GM12801 (cell line): ENCODE data around the gene ABHD16A.

ENCODE experiments used
- TF ChIP-seq, protein P1 (sequence below): IDR thresholded peaks from one replicate; pipeline ENCODE4 v1.5.1; 2011; ENCODE audit warnings: control low read depth; ENCODE audit not compliant: insufficient read length; ENCODE audit errors: extremely low read depth

ABHD16A gene

DNA sequence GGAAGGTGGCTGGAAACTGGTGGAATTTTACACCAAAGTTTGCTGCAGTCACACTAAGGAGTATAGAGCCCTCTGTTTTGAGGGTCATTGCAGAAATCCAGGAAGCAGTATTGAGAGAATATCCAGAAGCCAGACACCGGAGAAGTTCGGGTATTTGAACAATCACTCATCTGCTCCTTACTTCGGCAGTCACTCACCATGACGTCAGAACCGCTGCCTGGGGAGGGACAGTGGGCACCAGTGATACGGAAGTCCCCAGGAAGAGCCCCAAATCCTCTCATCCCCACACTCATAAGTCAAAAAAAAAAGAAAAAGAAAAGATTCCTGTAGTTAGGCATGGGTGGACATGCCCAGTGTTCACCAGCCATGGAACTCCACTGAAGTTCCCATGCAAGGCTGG, 26.2 kb downstream of the ABHD16A start:
- TF ChIP-seq, protein P1, sequence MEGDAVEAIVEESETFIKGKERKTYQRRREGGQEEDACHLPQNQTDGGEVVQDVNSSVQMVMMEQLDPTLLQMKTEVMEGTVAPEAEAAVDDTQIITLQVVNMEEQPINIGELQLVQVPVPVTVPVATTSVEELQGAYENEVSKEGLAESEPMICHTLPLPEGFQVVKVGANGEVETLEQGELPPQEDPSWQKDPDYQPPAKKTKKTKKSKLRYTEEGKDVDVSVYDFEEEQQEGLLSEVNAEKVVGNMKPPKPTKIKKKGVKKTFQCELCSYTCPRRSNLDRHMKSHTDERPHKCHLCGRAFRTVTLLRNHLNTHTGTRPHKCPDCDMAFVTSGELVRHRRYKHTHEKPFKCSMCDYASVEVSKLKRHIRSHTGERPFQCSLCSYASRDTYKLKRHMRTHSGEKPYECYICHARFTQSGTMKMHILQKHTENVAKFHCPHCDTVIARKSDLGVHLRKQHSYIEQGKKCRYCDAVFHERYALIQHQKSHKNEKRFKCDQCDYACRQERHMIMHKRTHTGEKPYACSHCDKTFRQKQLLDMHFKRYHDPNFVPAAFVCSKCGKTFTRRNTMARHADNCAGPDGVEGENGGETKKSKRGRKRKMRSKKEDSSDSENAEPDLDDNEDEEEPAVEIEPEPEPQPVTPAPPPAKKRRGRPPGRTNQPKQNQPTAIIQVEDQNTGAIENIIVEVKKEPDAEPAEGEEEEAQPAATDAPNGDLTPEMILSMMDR: no peak

DNA sequence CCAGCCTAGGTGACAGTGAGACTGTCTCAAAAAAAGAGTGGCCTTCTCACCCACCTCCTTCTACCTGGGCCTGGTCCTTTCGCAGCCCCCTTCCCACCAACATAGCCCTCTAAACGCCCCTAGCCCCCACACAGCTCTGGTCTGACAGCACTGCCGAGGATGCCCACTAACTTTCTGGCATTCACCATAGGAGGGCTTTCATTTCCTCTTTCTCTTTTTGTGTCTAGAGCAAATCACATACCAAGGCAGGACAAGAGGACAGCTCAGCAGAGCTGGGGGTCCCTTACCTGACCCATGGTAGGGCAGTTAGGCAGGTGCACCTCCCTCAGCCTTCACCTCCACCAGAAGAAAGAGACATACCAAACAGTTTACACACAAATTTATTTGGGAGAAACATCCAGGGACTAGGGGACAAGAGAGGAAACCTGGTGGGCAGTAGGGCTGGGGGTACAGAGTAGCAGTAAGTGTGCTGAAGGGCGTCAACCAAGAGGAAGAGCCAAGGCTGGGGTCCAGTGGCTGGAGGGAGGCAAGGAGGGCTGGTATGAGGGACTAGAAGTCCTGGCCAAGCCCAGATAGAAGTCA, 26.7 kb downstream of the ABHD16A start:
- TF ChIP-seq, protein P1: no peak

DNA sequence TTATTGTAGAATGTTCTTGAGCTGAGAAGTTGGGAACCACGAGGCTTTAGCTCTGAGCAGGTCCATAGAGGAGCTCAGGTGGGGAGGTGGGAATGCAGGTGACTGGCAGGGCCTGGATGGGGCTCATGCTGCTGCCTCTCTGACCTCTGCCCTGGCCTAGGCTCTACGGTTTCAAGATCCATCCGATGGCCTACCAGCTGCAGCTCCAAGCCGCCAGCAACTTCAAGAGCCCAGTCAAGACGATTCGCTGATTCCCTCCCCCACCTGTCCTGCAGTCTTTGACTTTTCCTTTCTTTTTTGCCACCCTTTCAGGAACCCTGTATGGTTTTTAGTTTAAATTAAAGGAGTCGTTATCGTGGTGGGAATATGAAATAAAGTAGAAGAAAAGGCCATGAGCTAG, 33.4 kb downstream of the ABHD16A start, which contains the start of gene LY6G5B:
Gene LY6G5B, plus strand, starts transcription at position 301 of the 400 bp plus-strand sequence. CDS start 975 bp downstream, outside the sequence.
- TF ChIP-seq, protein P1: no peak

DNA sequence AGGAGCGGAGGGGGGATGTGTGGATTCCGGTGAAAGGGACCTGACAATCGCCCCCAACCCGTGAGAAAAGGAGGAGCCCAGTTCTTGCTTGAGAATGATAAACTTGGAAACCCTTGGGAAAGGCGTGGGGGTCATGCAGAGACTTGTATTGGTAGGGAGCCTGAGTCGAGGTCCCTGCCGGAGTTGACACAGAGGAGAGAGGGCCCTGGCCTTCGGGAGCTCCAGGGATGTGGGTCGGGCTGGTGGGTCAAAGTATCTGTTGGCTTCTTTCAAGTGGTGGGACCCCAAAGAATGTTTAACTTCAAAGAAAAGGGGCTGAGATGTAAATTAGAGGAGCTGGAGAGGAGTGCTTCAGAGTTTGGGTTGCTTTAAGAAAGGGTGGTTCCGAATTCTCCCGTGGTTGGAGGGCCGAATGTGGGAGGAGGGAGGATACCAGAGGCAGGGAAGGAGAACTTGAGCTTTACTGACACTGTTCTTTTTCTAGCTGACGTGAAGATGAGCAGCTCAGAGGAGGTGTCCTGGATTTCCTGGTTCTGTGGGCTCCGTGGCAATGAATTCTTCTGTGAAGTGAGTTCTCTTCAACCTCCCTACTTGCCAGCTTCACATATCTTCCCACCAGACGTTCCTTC, 36.7 kb downstream of the ABHD16A start:
- TF ChIP-seq, protein P1: no peak

DNA sequence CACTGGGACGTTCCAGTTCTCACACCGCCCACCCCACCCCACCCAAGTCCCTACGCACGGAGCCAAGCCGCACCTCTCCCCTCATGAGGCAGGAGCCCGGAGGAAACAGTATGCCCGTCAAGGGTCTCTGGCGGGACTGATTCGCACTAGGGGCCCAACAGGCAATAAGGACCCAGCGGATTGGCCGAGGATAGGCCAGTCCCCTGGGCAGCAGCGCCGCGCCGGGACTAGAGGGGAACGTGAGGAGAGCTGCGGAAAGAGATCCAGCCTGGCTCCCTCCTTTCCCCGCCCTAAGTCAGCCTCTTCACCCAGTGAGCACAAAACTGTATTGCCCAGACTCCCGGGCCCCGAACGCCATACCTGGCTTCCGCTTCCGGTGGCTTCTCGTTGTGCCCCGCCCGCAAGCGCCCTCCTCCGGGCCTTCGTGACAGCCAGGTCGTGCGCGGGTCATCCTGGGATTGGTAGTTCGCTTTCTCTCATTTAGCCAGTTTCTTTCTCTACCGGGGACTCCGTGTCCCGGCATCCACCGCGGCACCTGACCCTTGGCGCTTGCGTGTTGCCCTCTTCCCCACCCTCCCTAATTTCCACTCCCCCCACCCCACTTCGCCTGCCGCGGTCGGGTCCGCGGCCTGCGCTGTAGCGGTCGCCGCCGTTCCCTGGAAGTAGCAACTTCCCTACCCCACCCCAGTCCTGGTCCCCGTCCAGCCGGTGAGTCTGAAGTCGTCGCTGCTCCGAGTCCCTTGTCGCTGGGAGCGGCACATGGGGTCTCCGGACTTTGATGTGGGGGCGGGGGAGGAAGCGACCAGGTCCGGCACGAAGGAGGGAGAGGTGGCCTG, 37.4 kb downstream of the ABHD16A start, which contains the start of gene CSNK2B:
Gene CSNK2B, plus strand, starts transcription at position 580 of the 836 bp plus-strand sequence. CDS start 752 bp downstream, outside the sequence.
- TF ChIP-seq, protein P1: no peak

DNA sequence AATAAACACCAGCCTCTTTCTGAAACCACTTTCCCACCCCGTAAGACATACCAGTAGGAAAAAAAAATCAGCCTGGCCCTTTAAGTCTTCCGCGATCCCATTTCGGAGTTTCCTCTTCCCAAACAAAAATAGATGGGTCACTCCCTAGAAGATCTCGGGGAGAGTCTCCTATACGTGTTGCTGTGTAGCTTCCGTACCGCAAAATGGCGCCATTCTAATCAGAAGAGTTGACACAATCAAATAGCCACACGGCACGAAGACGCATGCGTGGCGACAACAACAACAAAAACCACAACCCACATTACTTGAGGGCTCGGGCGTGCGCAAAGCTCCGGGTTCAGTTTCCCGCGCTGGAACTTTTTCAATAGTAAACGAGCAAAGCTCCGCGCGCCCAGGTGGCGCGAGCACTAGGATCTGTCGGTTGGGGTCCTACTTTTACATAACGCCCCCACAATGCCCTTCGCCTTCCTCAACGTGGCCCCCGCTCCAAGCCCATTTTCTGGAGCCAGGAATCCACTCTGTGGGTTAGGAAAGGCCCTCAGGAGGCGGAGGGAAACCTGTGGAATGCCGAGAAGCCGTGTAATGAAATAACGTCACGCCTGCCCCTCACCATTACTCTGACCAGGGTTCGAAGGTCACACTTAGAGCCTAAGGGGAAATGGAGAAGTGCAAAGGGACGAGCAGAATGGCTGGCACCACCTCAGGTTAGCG, 38.2 kb downstream of the ABHD16A start, which contains the start of gene GPANK1:
Gene GPANK1, minus strand, starts transcription at position 208 of the 711 bp plus-strand sequence. CDS start 519 bp downstream, outside the sequence.
- TF ChIP-seq, protein P1: no peak
